Stromal cell of bone marrow (primary cell): ENCODE data around the gene PDE11A.

Experiments used
- DNase-seq: peaks from one replicate; pipeline ENCODE4 v3.0.0-alpha.2; 2012; ENCODE audit warnings: low read depth

Gene PDE11A

GRCh38 chr2:177692042-177692782, 380.4 kb downstream of the PDE11A start:
- no peak for DNase-seq

- DNase-seq: no peak
Measured at GRCh38 chr2:177691177-177691576, 381.4 kb downstream of the PDE11A start.

- DNase-seq: no peak
Measured at GRCh38 chr2:177689623-177690022, 383.0 kb downstream of the PDE11A start.

- no peak for DNase-seq
Measured at GRCh38 chr2:177688844-177689243, 383.7 kb downstream of the PDE11A start.

- DNase-seq: no peak
Measured at GRCh38 chr2:177683661-177684069, 388.9 kb downstream of the PDE11A start.

- DNase-seq: no peak
Measured at GRCh38 chr2:177682836-177683660, 389.5 kb downstream of the PDE11A start.

GRCh38 chr2:177682006-177682405, 390.6 kb downstream of the PDE11A start:
- no peak for DNase-seq

GRCh38 chr2:177680866-177681712, 391.5 kb downstream of the PDE11A start:
- no peak for DNase-seq

- no peak for DNase-seq
Measured at GRCh38 chr2:177679611-177680605, 392.7 kb downstream of the PDE11A start.

GRCh38 chr2:177678939-177679338, 393.6 kb downstream of the PDE11A start:
- DNase-seq: no peak

GRCh38 chr2:177676636-177677035, 395.9 kb downstream of the PDE11A start:
- DNase-seq: no peak

GRCh38 chr2:177675825-177676224, 396.8 kb downstream of the PDE11A start:
- DNase-seq: no peak

GRCh38 chr2:177675350-177675821, 397.2 kb downstream of the PDE11A start:
- DNase-seq: no peak

- DNase-seq: no peak
Measured at GRCh38 chr2:177673602-177674595, 398.7 kb downstream of the PDE11A start.

- DNase-seq: no peak
Measured at GRCh38 chr2:177671662-177672061, 400.9 kb downstream of the PDE11A start.

GRCh38 chr2:177670791-177671535, 401.6 kb downstream of the PDE11A start:
- DNase-seq: no peak

- DNase-seq: no peak
Measured at GRCh38 chr2:177669625-177670330, 402.8 kb downstream of the PDE11A start.

- DNase-seq: no peak
Measured at GRCh38 chr2:177669201-177669600, 403.4 kb downstream of the PDE11A start.
